HG02870 (cell line): ENCODE measurements around the gene DPEP2.
A peak's percentile ranks its signal among the peaks of the same experiment; 100 is the strongest.
"Not testable (repeated sequence)": the region's sequence is repeated elsewhere in the genome, so short reads cannot be mapped to it uniquely, and the experiment has no call there.

Source experiments
- ATAC-seq: cut with Tn5 transposase; IDR thresholded peaks from one replicate; pipeline ENCODE4 v1.9.1; 2021; ENCODE audit warnings: mild to moderate bottlenecking, moderate library complexity; ENCODE audit not compliant: unreplicated experiment

The DPEP2 gene

GRCh38 chr16:67977005-67977404 lies 22.3 kb downstream of the DPEP2 start:
- ATAC-seq: no peak

- no peak for ATAC-seq
These were observed 23.1 kb downstream of the DPEP2 start for GRCh38 chr16:67976205-67976604.

GRCh38 chr16:67975321-67976105 lies 23.8 kb downstream of the DPEP2 start:
- peak; percentile 65 for ATAC-seq

- not testable (repeated sequence) for ATAC-seq
These were observed 27.0 kb downstream of the DPEP2 start for GRCh38 chr16:67972285-67972684.

GRCh38 chr16:67971111-67971510 lies 28.2 kb downstream of the DPEP2 start:
- no peak for ATAC-seq

DNA sequence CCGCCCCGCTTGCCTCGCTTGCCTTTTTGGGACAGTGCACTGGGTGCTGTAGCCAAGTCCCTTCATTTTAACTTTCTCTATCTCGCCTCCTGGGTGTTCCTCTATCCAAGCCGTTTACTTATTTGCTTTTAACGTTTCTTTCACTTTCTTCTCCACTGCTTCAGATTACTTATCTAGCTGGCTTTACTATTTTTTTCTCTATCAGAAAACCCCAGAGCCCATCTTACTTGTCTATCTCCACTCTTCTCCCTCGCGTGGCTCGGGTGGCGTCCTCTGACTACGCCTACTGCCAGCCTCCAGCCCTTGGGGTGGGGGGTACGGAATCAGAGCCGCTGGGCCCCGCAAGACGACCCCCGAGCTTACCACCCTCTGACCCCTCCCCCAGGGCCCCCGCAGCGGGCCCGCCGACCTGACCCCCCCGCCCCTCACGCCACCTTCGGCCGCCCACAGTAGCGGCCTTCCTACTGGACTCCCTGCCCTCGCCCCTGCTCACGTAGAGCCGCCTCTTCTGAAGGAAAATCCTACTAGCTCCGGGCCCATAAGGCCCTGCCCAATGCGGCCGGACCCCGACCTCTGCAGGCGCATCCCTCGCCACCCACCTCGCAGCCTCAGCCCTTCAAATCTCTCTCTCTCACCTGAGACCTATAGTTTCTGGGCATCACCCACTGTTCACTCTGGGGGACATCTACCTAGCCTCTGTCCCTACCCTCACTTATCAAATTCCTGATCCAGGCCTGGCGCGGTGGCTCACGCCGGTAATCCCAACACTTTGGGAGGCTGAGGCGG lies 29.8 kb downstream of the DPEP2 start:
- no peak for ATAC-seq

DNA sequence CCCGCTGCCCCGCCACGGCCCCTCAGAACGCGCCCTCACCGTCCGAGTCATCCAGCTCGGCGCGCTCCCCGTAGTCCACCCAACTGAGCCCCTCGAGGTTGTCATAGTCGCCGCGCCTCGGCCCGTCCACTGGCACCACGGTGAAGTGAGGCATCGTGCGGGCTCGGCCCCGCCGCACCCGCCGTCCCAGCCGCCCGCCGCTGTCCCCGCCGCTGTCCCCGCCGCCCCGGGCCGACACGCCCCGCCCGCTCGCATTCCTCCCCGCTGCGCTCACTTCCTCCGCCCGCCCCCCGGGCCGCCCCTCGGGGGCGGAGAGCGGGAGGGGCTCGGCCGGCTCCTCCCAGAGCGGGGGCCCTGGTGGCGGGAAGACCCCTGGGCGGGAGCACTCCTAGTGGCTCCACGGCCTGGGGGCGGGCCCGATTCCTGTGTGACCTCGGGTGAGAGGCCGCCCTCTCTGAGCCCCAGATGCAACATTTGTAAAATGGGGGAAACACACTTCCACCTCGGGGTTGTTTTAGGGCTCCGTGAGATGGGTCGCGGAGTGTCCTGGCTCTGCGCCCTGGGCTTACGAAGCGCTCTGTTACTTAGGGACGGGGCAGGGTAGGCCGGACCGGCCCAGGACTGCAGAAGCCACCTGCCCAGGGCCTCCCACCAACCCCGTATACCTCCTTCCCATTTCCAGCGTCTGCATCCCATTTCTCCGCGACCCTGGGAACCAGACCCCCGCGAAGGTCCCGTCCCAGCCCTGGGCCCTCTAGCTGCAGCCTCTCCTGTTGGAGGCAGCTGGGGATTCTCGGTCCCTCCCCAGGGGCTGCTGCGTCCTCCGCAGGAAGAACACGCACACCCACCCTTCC lies 30.7 kb downstream of the DPEP2 start, which contains the start of gene SLC12A4:
SLC12A4 (minus strand) TSS at position 238 of the 854 bp plus-strand sequence; CDS start at position 154, 84 bp downstream.
- peak; percentile 69 for ATAC-seq

- ATAC-seq: peak; percentile 23
These were observed 31.3 kb downstream of the DPEP2 start for GRCh38 chr16:67967958-67968399.

DNA sequence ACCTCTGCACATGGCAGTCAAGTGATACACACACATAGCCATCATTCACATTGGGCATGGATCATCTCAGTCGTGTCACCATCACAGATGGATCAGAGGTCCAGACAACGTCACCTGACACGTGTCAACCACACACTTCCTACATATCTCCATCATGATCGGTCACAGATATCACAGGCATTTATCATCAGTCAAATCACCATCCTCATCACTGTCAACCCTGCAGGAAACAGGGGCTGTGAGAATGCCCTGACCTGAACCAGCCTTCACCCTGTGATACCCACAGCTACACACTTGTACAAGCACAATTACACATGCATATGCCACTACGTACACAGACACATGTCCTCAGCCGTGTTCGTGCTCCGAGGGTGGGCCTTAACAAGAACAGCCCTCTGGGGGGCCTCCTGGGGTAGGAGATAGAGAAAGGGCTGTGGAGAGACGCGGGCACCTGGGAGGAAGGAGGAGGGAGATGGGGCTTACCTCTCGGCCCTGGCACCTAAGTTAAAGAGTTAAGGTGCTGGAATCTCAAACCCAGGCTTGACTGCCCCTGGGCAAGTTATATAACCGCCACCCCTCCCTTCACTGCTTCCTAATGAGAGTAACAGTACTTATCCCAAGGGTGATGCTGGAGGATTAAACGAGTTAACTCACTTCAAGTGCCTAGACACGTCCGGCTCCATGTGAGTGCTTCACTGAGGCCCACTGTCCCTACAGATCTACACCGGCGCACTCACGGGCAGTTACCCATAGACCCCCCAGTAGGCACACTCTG lies 31.9 kb downstream of the DPEP2 start:
- ATAC-seq: no peak

DNA sequence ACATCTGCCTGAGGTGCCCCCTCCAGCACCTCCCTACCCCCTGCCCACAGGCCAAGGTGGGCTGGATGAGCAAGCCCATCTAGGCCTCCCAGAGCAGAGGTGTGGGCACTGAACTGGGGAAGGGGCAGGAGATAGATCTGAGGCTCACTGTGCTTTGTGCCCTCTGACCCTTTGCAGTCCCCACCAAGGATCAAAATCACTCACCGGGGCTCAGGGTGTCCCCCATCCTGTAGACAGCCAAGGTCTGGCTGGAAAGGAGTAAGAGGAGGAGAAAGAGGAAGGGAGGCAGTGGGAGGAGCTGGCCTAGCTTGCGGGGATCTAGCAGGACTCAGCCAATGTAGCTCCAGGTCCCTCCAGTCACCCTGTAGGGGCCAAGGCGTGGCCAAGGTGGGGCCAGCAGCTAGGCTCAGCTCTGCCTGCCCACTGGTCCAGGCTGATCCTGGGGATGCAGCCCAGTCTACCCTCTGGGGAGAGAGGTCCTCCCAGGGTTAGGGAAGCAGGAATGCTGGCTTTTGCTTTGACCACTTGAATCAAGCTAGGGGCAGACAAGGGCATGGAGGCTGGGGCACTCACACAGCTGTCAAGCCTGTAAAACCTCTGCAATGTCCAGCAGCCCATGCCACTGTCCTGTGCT lies 32.6 kb downstream of the DPEP2 start:
- ATAC-seq: no peak

GRCh38 chr16:67965668-67966548 lies 33.4 kb downstream of the DPEP2 start:
- ATAC-seq: no peak

DNA sequence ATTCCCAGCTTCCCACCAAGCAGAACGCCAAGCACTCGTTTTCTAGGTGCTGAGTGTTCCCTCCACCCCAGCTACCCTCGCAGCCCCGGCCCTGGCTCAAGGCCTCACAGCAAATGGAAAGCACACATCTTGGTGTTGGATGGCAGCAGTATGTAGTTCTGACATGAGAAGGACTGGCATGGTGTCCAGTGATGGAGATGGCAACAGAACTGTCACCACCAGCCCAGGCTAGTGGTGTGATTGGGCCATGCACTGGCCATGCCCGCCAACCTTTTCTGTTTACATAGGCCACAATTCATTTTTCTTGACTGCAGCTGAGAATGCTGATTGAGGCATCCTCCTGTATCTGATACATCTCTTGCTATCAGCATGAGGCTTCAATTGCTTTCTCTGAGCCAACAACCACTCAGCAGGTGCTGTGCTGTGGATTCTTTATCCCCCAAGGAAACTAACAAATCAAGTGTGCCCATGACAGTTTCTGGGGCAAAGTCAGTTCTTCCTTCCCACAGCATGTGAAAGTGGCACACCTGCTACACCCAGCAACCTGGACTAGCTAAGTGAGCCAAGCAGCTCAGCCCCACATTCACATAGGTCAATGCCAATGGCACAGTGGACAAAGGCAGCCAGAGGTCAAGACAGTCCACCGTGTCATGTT lies 34.7 kb downstream of the DPEP2 start:
- no peak for ATAC-seq

DNA sequence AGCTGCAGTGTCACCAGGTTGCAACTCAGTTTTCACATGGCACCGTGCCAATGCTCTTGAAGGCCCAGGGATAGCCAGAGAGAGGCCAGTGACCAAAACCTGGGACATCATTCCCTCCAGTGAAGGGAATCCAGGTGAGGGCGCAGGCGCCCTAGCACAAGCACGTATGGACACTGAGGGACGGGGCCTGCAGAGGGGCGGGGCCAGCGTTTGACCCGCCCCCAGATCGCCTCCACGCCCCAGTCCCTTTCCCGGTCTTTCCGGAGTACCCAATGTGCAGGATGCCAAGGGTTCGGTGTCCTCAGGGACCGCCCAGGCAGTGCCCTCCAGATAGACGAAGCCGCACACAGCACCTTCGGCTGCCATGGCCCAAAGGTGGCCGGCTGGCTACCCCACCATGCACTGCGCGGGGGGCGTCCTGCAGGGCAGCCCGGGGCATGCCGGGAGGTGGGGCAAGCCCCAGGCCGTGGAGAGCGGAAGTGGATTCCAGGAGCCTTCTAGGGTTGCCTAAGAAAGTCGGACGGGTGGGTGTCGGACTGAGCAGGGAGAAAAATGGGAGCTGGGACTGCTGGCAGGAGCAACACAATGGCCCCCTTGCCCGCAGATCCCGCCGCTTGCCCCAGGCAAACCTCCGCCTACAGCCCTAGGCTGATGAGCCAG lies 35.5 kb downstream of the DPEP2 start:
- ATAC-seq: no peak

- ATAC-seq: no peak
These were observed 36.0 kb downstream of the DPEP2 start for GRCh38 chr16:67963292-67963661.

- ATAC-seq: no peak
These were observed 37.1 kb downstream of the DPEP2 start for GRCh38 chr16:67962135-67962534.

GRCh38 chr16:67961551-67961957 lies 37.7 kb downstream of the DPEP2 start:
- ATAC-seq: no peak

- no peak for ATAC-seq
These were observed 39.6 kb downstream of the DPEP2 start for GRCh38 chr16:67959536-67960329.
